Measurements from ENCODE around the gene MBD5.
"Not testable (repeated sequence)": the region's sequence is repeated elsewhere in the genome, so short reads cannot be mapped to it uniquely, and the experiment has no call there.

Gene MBD5

DNA sequence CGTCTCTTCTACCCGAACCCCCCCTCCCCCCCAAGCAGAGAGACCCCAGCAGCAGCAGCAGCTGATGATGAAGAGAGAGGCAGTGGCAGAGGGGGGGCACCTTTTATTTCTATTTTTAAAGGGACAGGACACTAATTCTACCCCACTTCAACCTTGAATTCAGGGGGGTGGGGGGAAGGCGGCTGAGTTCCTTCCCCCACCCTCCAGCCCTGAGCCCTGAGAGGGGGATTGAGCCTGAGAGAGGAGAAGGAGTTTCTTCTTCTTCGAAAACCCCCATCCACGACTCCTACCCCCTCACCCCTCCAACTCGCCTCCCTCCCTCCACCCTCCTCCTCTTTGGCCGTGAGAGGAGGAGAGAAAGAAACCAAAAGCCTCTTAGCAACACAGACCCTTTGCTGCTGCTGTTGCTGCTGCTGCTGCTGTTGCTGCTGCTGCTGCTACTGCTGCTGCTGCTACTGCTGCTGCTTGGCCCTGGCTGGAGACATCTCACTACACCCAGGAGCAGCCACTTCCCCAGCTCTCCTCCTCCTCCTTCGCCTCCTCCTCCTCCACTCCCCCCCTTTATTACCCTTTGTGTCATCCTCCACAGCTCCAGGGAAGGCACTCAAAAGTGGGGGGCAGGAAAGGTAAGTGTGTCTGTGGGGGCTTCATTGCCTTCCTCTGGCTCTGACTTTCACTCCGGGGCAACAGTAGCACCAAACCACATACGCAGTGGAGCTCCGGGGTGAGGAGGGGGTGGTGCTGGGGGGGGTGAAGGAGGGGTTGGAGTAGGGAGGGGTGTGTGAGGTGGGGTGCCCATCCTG lies at the start of gene MBD5:
MBD5 (plus strand) TSS at position 33 of the 803 bp plus-strand sequence.
- TF ChIP-seq, protein P1, sequence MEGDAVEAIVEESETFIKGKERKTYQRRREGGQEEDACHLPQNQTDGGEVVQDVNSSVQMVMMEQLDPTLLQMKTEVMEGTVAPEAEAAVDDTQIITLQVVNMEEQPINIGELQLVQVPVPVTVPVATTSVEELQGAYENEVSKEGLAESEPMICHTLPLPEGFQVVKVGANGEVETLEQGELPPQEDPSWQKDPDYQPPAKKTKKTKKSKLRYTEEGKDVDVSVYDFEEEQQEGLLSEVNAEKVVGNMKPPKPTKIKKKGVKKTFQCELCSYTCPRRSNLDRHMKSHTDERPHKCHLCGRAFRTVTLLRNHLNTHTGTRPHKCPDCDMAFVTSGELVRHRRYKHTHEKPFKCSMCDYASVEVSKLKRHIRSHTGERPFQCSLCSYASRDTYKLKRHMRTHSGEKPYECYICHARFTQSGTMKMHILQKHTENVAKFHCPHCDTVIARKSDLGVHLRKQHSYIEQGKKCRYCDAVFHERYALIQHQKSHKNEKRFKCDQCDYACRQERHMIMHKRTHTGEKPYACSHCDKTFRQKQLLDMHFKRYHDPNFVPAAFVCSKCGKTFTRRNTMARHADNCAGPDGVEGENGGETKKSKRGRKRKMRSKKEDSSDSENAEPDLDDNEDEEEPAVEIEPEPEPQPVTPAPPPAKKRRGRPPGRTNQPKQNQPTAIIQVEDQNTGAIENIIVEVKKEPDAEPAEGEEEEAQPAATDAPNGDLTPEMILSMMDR (IDR thresholded peaks at IDR 0.05; ENCODE audit: low read length, missing control alignments), result no peak
- peak; percentile 63 for DNase-seq (ENCODE audit: low read depth)
- H3K4me3 ChIP-seq (replicated peaks; ENCODE audit: low read depth, low read length), result peak within 1 kb of the TSS; percentile 95

DNA sequence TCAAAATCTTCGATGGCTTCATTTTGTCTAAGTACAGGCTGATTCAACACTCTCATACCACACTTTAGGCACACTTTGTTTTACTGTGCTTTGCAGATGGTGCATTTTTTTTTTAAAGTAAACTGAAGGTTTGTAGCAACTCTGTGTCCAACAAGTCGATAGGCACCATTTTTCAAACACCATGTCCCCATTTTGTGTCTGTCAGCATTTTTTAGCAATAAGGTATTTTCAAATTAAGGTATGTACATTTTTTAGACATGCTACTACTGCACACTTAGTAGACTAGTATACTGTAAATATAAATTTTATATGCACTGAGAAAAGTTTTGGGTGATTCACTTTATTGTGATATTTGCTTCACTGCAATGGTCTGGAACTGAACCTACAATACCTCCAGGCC lies 44.8 kb upstream of the MBD5 start:
- no peak for DNase-seq (ENCODE audit: low read depth)
- TF ChIP-seq, protein P1 (IDR thresholded peaks at IDR 0.05; ENCODE audit: low read length, missing control alignments), result no peak
- no peak overlapping the region for H3K4me3 ChIP-seq (replicated peaks; ENCODE audit: low read depth, low read length)

DNA sequence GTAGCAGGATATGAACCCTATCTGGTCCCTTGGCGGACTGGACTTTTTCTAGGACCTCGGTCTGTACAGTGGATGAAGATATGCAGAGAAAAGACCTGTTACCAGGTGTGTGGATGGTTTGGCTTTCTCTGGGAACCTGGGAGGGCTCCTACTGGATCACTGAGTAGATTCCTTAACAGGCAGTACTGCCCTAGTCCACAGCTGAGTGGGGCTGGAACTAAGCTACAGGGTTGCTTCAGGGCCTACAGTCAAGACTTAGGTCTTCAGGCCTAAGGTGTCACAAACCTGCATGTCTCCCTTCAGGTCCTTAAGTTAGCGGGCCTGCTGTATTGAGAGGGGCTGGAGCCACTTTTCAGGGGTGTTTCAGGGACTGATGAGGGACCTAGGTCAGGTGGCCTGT lies 43.2 kb upstream of the MBD5 start:
- no peak for DNase-seq (ENCODE audit: low read depth)
- TF ChIP-seq, protein P1 (IDR thresholded peaks at IDR 0.05; ENCODE audit: low read length, missing control alignments), result no peak

DNA sequence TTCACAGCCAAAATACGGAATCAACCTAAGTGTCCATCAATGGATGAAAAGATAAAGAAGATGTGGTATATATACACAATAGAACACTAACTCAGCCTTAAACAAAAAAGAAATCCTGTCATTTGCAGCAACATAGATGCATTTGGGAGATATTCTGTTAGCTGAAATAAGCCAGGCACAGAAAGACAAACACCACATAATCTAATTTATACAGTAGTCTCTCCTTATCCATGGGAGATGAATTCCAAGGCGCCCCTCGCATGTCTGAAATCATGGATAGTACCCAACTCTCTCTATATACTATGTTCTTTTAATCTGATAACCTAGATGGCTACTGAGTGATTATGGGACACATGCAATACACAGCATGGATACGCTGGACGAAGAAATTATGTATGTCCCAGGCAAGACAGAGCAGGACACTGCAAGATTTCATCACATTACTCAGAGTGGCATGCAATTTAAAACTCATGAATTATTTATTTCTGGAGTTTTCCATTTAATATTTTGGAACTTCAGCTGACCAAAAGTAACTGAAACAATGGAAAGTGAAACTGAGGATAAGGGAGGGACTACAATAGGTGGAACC lies 39.9 kb upstream of the MBD5 start:
- TF ChIP-seq, protein P1 (IDR thresholded peaks at IDR 0.05; ENCODE audit: low read length, missing control alignments), result no peak
- no peak overlapping the region for H3K4me3 ChIP-seq (replicated peaks; ENCODE audit: low read depth, low read length)
- DNase-seq (ENCODE audit: low read depth), result no peak

More for the DNA sequence above, 43.2 kb upstream of the MBD5 start:
- no peak overlapping the region for H3K4me3 ChIP-seq (replicated peaks; ENCODE audit: low read depth, low read length)

DNA sequence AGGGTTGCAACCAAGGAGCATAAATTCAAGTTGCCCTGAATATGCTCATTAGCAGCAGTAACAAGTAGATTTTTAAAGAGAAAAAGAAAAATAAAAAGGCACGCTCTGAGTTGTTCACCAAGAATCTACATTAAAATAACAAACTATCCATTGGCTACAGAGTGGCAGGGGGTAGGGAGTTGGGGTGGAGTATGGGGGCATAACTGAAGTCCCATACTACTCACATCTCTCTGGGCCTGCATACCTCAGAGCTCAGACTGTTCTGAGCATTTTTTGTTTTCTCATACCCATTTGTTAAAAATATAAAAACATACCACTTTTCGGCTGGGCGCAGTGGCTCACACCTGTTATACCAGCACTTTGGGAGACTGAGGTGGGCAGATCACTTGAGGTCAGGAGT lies 31.8 kb upstream of the MBD5 start:
- no peak for DNase-seq (ENCODE audit: low read depth)
- TF ChIP-seq, protein P1 (IDR thresholded peaks at IDR 0.05; ENCODE audit: low read length, missing control alignments), result no peak
- H3K4me3 ChIP-seq (replicated peaks; ENCODE audit: low read depth, low read length), result no peak overlapping the region

DNA sequence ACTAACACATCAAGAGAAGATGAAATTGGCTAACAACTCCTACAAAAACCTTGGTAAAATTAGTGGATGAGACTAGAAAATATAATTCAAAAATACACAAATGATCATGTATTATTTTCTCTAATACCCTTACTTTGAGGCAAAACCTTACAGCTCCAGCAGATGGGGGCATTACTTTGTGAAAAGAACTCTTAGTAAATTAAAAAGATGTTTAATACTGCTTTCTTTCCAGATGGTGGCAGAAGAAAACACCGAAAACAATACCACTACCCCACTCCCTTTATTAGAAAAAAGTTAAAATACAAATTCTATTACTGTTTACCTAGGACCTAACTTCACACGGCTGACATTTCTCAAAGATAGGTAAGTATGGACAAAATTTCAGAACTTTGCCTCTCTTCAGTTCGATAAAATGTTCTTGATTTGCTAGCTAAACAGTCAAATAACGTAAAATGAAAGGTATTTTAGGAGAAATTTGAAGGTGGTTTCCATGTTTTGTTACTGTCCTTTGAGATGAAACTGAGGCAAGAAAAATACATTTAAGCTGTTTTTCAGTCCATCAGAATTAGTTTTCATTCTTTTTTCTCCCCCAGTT lies 31.0 kb upstream of the MBD5 start:
- DNase-seq (ENCODE audit: low read depth), result peak; percentile 79

DNA sequence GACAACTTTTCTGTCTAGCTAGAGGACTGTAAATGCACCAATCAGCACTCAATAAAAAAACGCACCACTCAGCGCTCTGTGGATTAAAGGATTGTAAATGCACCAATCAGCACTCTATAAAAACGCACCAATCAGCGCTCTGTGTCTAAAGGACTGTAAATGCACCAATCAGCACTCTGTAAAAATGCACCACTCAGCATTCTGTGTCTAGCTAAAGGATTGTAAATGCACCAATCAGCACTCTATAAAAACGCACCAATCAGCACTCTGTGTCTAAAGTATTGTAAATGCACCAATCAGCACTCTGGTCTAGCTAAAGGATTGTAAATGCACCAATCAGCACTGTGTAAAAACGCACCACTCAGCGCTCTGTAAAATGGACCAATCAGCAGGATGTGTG lies 25.9 kb upstream of the MBD5 start:
- not testable (repeated sequence) for DNase-seq (ENCODE audit: low read depth); H3K4me3 ChIP-seq (replicated peaks; ENCODE audit: low read depth, low read length)

More for the DNA sequence above, 31.0 kb upstream of the MBD5 start:
- no peak overlapping the region for H3K4me3 ChIP-seq (replicated peaks; ENCODE audit: low read depth, low read length)
- TF ChIP-seq, protein P1 (IDR thresholded peaks at IDR 0.05; ENCODE audit: low read length, missing control alignments), result peak; percentile 70
